K562 (cell line): ENCODE results near the gene PSRC1. TPM values are rescaled to one million over a fixed set of nuclear protein-coding genes. Genes with fewer than 3 reads are reported as not detected.

Experiments used
- CBX1 ChIP-seq: sonication (generic); IDR thresholded peaks from 2 replicates; pipeline ENCODE4 v1.6.1; 2016; ENCODE audit warnings: antibody characterized with exemption, low read depth, mild to moderate bottlenecking
- CCNT2 ChIP-seq: IDR thresholded peaks from 2 replicates; pipeline ENCODE4 v1.6.1; 2011; ENCODE audit warnings: borderline replicate concordance, low read depth, mild to moderate bottlenecking, moderate library complexity, mixed read lengths, low read length; ENCODE audit not compliant: insufficient read length; ENCODE audit errors: extremely low read depth
- FOXA3 ChIP-seq, 2 experiments: fragments of 450-650 bp in 1 of 2; sonication (generic) in 1 of 2; formaldehyde crosslinking; IDR thresholded peaks in 1 of 2; conservative IDR thresholded peaks in 1 of 2; 2 replicates each; pipeline versions ENCODE4 v1.4.0 to v1.8.0; 2020 to 2022; ENCODE audit warnings: mild to moderate bottlenecking in 2 of 2, missing genetic modification reagents in 1 of 2
- GATA2 ChIP-seq: sonication (generic); formaldehyde crosslinking; IDR thresholded peaks from 2 replicates; pipeline ENCODE4 v1.4.0; 2020; ENCODE audit warnings: mild to moderate bottlenecking, missing genetic modification reagents
- GTF2F1 ChIP-seq: IDR thresholded peaks from 2 replicates; pipeline ENCODE4 v1.6.1; 2011; ENCODE audit warnings: low read depth, low read length, improper control_type of control experiment
- JUND ChIP-seq, 2 experiments: IDR thresholded peaks; 2 replicates in 1 of 2; 3 replicates in 1 of 2; pipeline ENCODE4 v1.6.1; 2011; ENCODE audit warnings: borderline replicate concordance in 2 of 2, low read depth in 2 of 2, low read length in 2 of 2, improper control_type of control experiment in 1 of 2, missing biosample characterization in 1 of 2, missing genetic modification characterization in 1 of 2, missing genetic modification reagents in 1 of 2
- MCM2 ChIP-seq: fragments of 450-650 bp; IDR thresholded peaks from 2 replicates; pipeline ENCODE4 v1.6.1; 2017; ENCODE audit warnings: low read depth, mild to moderate bottlenecking
- NEUROD1 ChIP-seq: fragments of 150-350 bp; IDR thresholded peaks from 2 replicates; pipeline ENCODE4 v1.6.1; 2014; ENCODE audit warnings: borderline replicate concordance, low read length, low read depth; ENCODE audit not compliant: partially characterized antibody
- NFRKB ChIP-seq: fragments of 450-650 bp; IDR thresholded peaks from 2 replicates; pipeline ENCODE4 v1.6.1; 2016; ENCODE audit warnings: low read depth
- POLR2A ChIP-seq: fragments of 450-650 bp; conservative IDR thresholded peaks from 2 replicates; pipeline ENCODE4 v1.6.1; 2016
- SRSF3 ChIP-seq: fragments of 200-400 bp; formaldehyde crosslinking; IDR thresholded peaks from 2 replicates; pipeline ENCODE4 v1.6.1; 2016; ENCODE audit warnings: mild to moderate bottlenecking, low read length, moderate library complexity; ENCODE audit not compliant: insufficient read depth
- SUPT5H ChIP-seq: fragments of 450-650 bp; IDR thresholded peaks from 2 replicates; pipeline ENCODE4 v1.6.1; 2016
- WHSC1 ChIP-seq: IDR thresholded peaks from one replicate; pipeline ENCODE4 v1.6.1; 2012; ENCODE audit warnings: low read length, control low read depth, inconsistent platforms
- ZC3H11A ChIP-seq: IDR thresholded peaks from 2 replicates; pipeline ENCODE4 v1.6.1; 2012; ENCODE audit warnings: low read depth, low read length, improper control_type of control experiment
- ZFP36 ChIP-seq: fragments of 150-350 bp; IDR thresholded peaks from 2 replicates; pipeline ENCODE4 v1.6.1; 2018; ENCODE audit warnings: low read length, low read depth; ENCODE audit not compliant: partially characterized antibody
- ZNF408 ChIP-seq: fragments of 250-450 bp; sonication (Bioruptor Pico); IDR thresholded peaks from 2 replicates; pipeline ENCODE4 v1.4.0; 2020; ENCODE audit warnings: low read depth, mild to moderate bottlenecking, moderate library complexity
- polyA plus RNA-seq, 8 experiments: library from polyadenylated mRNA; depleted of rRNA in 4 of 8; stranded (reverse) in 5 of 8; unstranded in 3 of 8; fragments of >200 nt; fragmentation: Nextera tagmentation in 2 of 8; fragmentation: Illumina TruSeq in 1 of 8; extraction: Ambion mirVana in 2 of 8; extraction: Trizol in 1 of 8; gene quantifications; 2 replicates each; pipeline versions ENCODE4 v1.2.1 to v1.2.3, GENCODE V29; 2011 to 2014; ENCODE audit warnings: inconsistent platforms in 1 of 8, missing spikeins in 1 of 8
- total RNA-seq, 7 experiments: library from RNA; depleted of rRNA in 6 of 7; stranded (reverse); fragments of >200 nt in 6 of 7; fragmentation: Illumina TruSeq in 2 of 7; extraction: Trizol in 2 of 7; gene quantifications; 2 replicates each; pipeline versions ENCODE4 v1.2.1 to v1.2.3, GENCODE V29; 2011 to 2021; ENCODE audit warnings: low replicate concordance in 1 of 7
- TF ChIP-seq, protein P1 (sequence below): fragments of 450-650 bp; IDR thresholded peaks from 2 replicates; pipeline ENCODE4 v1.6.1; 2018; ENCODE audit not compliant: partially characterized antibody
- TF ChIP-seq, protein P2 (sequence below): fragments of 250-450 bp; sonication (Bioruptor Pico); IDR thresholded peaks from 2 replicates; pipeline ENCODE4 v1.5.0; 2020; ENCODE audit warnings: mild to moderate bottlenecking
- TF ChIP-seq, protein P3 (sequence below): sonication (generic); formaldehyde crosslinking; IDR thresholded peaks from 2 replicates; pipeline ENCODE4 v1.8.0; 2023; ENCODE audit warnings: mild to moderate bottlenecking, missing genetic modification reagents

Gene PSRC1
- total and polyA plus RNA-seq, 9 of the 15 experiments (the other 6 are each of a cell fraction or from before 2014, with no cell fraction given) = 6.5 to 65.2 (median 39.3) TPM

DNA sequence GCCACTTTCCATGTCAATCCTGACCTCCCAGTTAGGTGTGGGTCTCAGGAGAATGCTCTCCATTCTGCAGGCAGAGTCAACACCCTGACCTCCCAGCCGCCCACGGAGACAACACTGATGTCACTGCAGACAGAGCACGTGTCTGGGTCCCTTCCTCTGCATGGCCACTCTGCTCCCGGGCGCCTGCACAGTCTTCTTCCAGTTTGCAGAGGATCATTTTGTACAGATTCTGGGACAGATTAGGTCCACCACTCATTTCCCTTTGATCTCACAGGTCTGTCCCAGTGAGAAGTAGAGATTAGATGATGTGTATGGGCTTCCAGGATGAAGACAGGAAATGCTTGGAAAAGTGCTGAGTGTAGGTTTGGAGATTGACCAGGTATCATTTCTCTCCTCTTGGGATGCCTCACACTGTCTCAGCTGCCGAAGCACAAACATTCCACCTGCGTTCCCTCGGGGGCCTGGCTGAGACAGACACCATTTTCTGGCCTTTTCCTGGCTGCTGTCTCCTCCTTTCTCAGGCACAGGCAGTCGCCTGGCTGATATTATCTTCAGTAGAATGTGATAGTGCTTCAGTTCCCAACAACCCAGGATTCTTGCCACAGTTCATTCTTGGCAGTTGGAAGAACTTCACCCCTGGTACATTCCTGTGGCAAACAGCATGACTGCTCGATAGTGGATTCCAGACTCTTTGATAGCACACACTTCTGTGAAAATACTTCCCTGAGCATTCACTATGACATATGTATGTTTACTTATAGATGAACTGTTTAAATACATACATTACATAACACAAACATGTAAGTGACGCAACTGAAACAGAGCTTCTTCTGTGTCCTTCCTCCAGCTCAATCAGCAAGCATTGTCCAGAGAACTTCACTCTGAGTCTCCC, 16.0 kb upstream of the PSRC1 start (continued):
- TF ChIP-seq, protein P1, sequence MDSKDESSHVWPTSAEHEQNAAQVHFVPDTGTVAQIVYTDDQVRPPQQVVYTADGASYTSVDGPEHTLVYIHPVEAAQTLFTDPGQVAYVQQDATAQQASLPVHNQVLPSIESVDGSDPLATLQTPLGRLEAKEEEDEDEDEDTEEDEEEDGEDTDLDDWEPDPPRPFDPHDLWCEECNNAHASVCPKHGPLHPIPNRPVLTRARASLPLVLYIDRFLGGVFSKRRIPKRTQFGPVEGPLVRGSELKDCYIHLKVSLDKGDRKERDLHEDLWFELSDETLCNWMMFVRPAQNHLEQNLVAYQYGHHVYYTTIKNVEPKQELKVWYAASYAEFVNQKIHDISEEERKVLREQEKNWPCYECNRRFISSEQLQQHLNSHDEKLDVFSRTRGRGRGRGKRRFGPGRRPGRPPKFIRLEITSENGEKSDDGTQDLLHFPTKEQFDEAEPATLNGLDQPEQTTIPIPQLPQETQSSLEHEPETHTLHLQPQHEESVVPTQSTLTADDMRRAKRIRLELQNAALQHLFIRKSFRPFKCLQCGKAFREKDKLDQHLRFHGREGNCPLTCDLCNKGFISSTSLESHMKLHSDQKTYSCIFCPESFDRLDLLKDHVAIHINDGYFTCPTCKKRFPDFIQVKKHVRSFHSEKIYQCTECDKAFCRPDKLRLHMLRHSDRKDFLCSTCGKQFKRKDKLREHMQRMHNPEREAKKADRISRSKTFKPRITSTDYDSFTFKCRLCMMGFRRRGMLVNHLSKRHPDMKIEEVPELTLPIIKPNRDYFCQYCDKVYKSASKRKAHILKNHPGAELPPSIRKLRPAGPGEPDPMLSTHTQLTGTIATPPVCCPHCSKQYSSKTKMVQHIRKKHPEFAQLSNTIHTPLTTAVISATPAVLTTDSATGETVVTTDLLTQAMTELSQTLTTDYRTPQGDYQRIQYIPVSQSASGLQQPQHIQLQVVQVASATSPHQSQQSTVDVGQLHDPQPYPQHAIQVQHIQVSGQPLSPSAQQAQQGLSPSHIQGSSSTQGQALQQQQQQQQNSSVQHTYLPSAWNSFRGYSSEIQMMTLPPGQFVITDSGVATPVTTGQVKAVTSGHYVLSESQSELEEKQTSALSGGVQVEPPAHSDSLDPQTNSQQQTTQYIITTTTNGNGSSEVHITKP = peak; percentile 24
- no peak for TF ChIP-seq ZC3H11A
- peak; percentile 10; the same call in 1 of the 2 replicates for TF ChIP-seq NFRKB
- no peak for TF ChIP-seq GTF2F1
- TF ChIP-seq JUND (IDR thresholded peaks at IDR 0.05; ENCODE audit: borderline replicate concordance, low read depth, low read length) = peak; percentile 77
- TF ChIP-seq JUND (tag; IDR thresholded peaks at IDR 0.05; ENCODE audit: borderline replicate concordance, low read depth, low read length) = peak; percentile 80; the same call in 2 of the 3 replicates
- no peak for TF ChIP-seq POLR2A
- TF ChIP-seq MCM2 = no peak
- TF ChIP-seq SRSF3 = no peak
- TF ChIP-seq, protein P2, sequence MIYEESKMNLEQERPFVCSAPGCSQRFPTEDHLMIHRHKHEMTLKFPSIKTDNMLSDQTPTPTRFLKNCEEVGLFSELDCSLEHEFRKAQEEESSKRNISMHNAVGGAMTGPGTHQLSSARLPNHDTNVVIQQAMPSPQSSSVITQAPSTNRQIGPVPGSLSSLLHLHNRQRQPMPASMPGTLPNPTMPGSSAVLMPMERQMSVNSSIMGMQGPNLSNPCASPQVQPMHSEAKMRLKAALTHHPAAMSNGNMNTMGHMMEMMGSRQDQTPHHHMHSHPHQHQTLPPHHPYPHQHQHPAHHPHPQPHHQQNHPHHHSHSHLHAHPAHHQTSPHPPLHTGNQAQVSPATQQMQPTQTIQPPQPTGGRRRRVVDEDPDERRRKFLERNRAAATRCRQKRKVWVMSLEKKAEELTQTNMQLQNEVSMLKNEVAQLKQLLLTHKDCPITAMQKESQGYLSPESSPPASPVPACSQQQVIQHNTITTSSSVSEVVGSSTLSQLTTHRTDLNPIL (CRISPR knock-in tag) = no peak
- TF ChIP-seq, protein P3, sequence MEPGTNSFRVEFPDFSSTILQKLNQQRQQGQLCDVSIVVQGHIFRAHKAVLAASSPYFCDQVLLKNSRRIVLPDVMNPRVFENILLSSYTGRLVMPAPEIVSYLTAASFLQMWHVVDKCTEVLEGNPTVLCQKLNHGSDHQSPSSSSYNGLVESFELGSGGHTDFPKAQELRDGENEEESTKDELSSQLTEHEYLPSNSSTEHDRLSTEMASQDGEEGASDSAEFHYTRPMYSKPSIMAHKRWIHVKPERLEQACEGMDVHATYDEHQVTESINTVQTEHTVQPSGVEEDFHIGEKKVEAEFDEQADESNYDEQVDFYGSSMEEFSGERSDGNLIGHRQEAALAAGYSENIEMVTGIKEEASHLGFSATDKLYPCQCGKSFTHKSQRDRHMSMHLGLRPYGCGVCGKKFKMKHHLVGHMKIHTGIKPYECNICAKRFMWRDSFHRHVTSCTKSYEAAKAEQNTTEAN (CRISPR knock-in tag) = no peak
- TF ChIP-seq FOXA3 (CRISPR knock-in tag; conservative IDR thresholded peaks at IDR 0.05 in 1 of 2, IDR thresholded peaks at IDR 0.05 in 1 of 2) = peak; percentile 12 to 86; a peak in 2 of 4 replicates
- TF ChIP-seq ZFP36 = no peak
- no peak for TF ChIP-seq CBX1
- no peak for TF ChIP-seq CCNT2
- TF ChIP-seq NEUROD1 = no peak
- TF ChIP-seq SUPT5H = no peak
- TF ChIP-seq GATA2 (CRISPR knock-in tag) = peak; percentile 50
- TF ChIP-seq ZNF408 (CRISPR knock-in tag) = no peak
- no peak for TF ChIP-seq WHSC1
